Liver (tissue), 9 donors: ENCODE data around the gene AK5. TPM values are rescaled to one million over a fixed set of nuclear protein-coding genes. Genes with fewer than 3 reads are reported as not detected.

Experiments
- DNase-seq: peaks from one replicate; pipeline ENCODE4 v3.0.0-alpha.2; 2017; ENCODE audit warnings: low spot score
- H3K27ac ChIP-seq, 2 donors: one replicate each; pipeline ENCODE4 v1.7.0; 2013; ENCODE audit warnings: inconsistent platforms in 2 of 2, low read length in 2 of 2, control low read depth in 1 of 2, low read depth in 1 of 2, mild to moderate bottlenecking in 1 of 2
- H3K27me3 ChIP-seq, 4 donors: one replicate each; pipeline versions ENCODE4 v1.6.1 to v1.7.0; 2013; ENCODE audit warnings: low read length in 3 of 4, inconsistent platforms in 1 of 4, mild to moderate bottlenecking in 1 of 4, moderate library complexity in 1 of 4; ENCODE audit not compliant: control insufficient read depth in 4 of 4, insufficient read depth in 4 of 4
- H3K36me3 ChIP-seq, 4 donors: one replicate each; pipeline versions ENCODE4 v1.6.1 to v1.7.0; 2013; ENCODE audit warnings: low read length in 3 of 4, mild to moderate bottlenecking in 3 of 4, low read depth in 1 of 4, moderate library complexity in 1 of 4; ENCODE audit not compliant: control insufficient read depth in 4 of 4, insufficient read depth in 3 of 4
- H3K4me1 ChIP-seq, 4 donors: one replicate each; pipeline versions ENCODE4 v1.6.1 to v1.7.0; 2013; ENCODE audit warnings: low read length in 3 of 4, mild to moderate bottlenecking in 3 of 4, moderate library complexity in 1 of 4; ENCODE audit not compliant: control insufficient read depth in 4 of 4, insufficient read depth in 4 of 4
- H3K4me3 ChIP-seq, 3 donors: one replicate each; pipeline versions ENCODE4 v1.6.1 to v1.7.0; 2013; ENCODE audit warnings: low read length in 3 of 3, control low read depth in 1 of 3, low read depth in 1 of 3, mild to moderate bottlenecking in 1 of 3
- H3K9ac ChIP-seq, 2 donors: one replicate each; pipeline ENCODE4 v1.7.0; 2013; ENCODE audit warnings: low read length in 2 of 2, mild to moderate bottlenecking in 2 of 2, moderate library complexity in 2 of 2, control low read depth in 1 of 2, low read depth in 1 of 2
- H3K9me3 ChIP-seq, 4 donors: one replicate each; pipeline versions ENCODE4 v1.6.1 to v1.7.0; 2013; ENCODE audit warnings: low read length in 3 of 4; ENCODE audit not compliant: control insufficient read depth in 4 of 4
- EGR1 ChIP-seq, 2 donors: IDR thresholded peaks; 2 replicates each; pipeline ENCODE4 v1.6.1; 2016 to 2018; ENCODE audit warnings: antibody characterized with exemption in 2 of 2, low read depth in 2 of 2
- FOXA1 ChIP-seq: IDR thresholded peaks from 2 replicates; pipeline ENCODE4 v1.6.1; 2016; ENCODE audit warnings: antibody characterized with exemption
- FOXA2 ChIP-seq: IDR thresholded peaks from 2 replicates; pipeline ENCODE4 v1.6.1; 2016; ENCODE audit warnings: antibody characterized with exemption
- GABPA ChIP-seq, 2 donors: IDR thresholded peaks in 1 of 2; conservative IDR thresholded peaks in 1 of 2; 2 replicates each; pipeline ENCODE4 v1.6.1; 2016; ENCODE audit warnings: antibody characterized with exemption in 2 of 2, mild to moderate bottlenecking in 1 of 2, moderate library complexity in 1 of 2
- HNF4A ChIP-seq, 2 donors: conservative IDR thresholded peaks; 2 replicates each; pipeline ENCODE4 v1.6.1; 2016; ENCODE audit warnings: antibody characterized with exemption in 2 of 2, mild to moderate bottlenecking in 2 of 2
- HNF4G ChIP-seq: IDR thresholded peaks from 2 replicates; pipeline ENCODE4 v1.6.1; 2016; ENCODE audit warnings: antibody characterized with exemption
- JUND ChIP-seq, 2 donors: IDR thresholded peaks; 2 replicates each; pipeline ENCODE4 v1.6.1; 2016; ENCODE audit warnings: antibody characterized with exemption in 2 of 2
- NR2F2 ChIP-seq: IDR thresholded peaks from 2 replicates; pipeline ENCODE4 v1.6.1; 2016; ENCODE audit warnings: antibody characterized with exemption
- RAD21 ChIP-seq, 2 donors: IDR thresholded peaks; 2 replicates each; pipeline ENCODE4 v1.6.1; 2016; ENCODE audit warnings: antibody characterized with exemption in 2 of 2, mild to moderate bottlenecking in 2 of 2
- RXRA ChIP-seq, 2 donors: IDR thresholded peaks; 2 replicates each; pipeline ENCODE4 v1.6.1; 2017 to 2018; ENCODE audit warnings: antibody characterized with exemption in 2 of 2, mild to moderate bottlenecking in 1 of 2
- SP1 ChIP-seq: IDR thresholded peaks from 2 replicates; pipeline ENCODE4 v1.6.1; 2018; ENCODE audit warnings: antibody characterized with exemption, mild to moderate bottlenecking
- TAF1 ChIP-seq: conservative IDR thresholded peaks from 2 replicates; pipeline ENCODE4 v1.6.1; 2016; ENCODE audit warnings: antibody characterized with exemption, mild to moderate bottlenecking
- YY1 ChIP-seq: IDR thresholded peaks from 2 replicates; pipeline ENCODE4 v1.6.1; 2016; ENCODE audit warnings: antibody characterized with exemption, mild to moderate bottlenecking
- WGBS: extraction: QIAGEN DNeasy Blood & Tissue Kit; methylation state at CpG from one replicate; pipeline ENCODE4 v1.1.7; 2013; 5-methylcytosine and 5-hydroxymethylcytosine counted together
- polyA plus RNA-seq, 2 donors: library from polyadenylated mRNA; stranded (reverse) in 1 of 2; unstranded in 1 of 2; fragments of 200-250 nt in 1 of 2; fragments of >200 nt in 1 of 2; fragmentation: Nextera tagmentation in 1 of 2; extraction: Ambion mirVana in 1 of 2; gene quantifications; one replicate each; pipeline versions ENCODE4 v1.2.1 to v1.2.3, GENCODE V29; 2013 to 2015
- total RNA-seq, 2 donors: library from RNA; depleted of rRNA; stranded (reverse); fragments of >200 nt; gene quantifications; one replicate each; pipeline ENCODE4 v1.2.3, GENCODE V29; 2014
- TF ChIP-seq, protein P1 (sequence below): IDR thresholded peaks from 2 replicates; pipeline ENCODE4 v1.6.1; 2016; ENCODE audit warnings: antibody characterized with exemption, mild to moderate bottlenecking
- TF ChIP-seq, protein P2 (sequence below): IDR thresholded peaks from 2 replicates; pipeline ENCODE4 v1.6.1; 2016; ENCODE audit warnings: antibody characterized with exemption
- TF ChIP-seq, protein P3 (sequence below): IDR thresholded peaks from 2 replicates; pipeline ENCODE4 v1.6.1; 2016; ENCODE audit warnings: antibody characterized with exemption
- TF ChIP-seq, protein P4 (sequence below): IDR thresholded peaks from 2 replicates; pipeline ENCODE4 v1.6.1; 2016; ENCODE audit warnings: antibody characterized with exemption
- TF ChIP-seq, protein P5 (sequence below): fragments of 150-350 bp; IDR thresholded peaks from 2 replicates; pipeline ENCODE4 v1.5.1; 2017; ENCODE audit warnings: improper control_type of control experiment, low read depth, low read length; ENCODE audit not compliant: missing input control
- donor health status: healthy.
- donor health status: healthy.
- donor health status: healthy.
- donor health status: healthy.
- donor health status: healthy.

The AK5 gene
- total and polyA plus RNA-seq, 4 donors, result 0.12 to 0.33 (median 0.23) TPM

DNA sequence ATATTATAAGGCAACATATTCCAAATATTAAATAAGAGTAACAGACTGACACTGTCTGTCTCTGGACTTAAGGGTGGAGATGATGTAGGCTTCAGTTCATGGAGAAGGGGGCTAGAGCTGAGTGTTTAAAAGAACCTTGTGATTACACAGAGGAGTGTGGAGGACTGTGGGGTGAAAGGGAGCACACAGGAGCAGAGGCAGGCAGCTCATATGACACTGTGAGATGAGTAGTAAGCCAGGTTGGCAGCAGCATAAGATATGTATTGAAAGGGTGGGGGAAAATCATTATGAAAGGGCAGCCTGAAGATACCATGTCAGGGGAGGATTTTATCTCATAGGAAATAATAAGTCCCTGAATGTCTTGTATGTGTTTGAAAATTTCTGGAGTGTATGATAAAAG, 104.5 kb downstream of the AK5 start:
- no peak overlapping the region for H3K27ac ChIP-seq
- H3K9me3 ChIP-seq, result no peaks in the 10 kb centered on the region
- no peaks in the 10 kb centered on the region for H3K36me3 ChIP-seq
- H3K4me3 ChIP-seq, result no peak overlapping the region
- TF ChIP-seq HNF4G (no peak), YY1 (no peak), EGR1 (IDR thresholded peaks at IDR 0.05; ENCODE audit: low read depth in 2 of 2) (no peak), TAF1 (no peak), JUND (IDR thresholded peaks at IDR 0.05) (no peak), SP1 (no peak), FOXA1 (no peak), RXRA (IDR thresholded peaks at IDR 0.05) (no peak), FOXA2 (no peak), RAD21 (IDR thresholded peaks at IDR 0.05) (no peak), NR2F2 (no peak)
- TF ChIP-seq, protein P1, sequence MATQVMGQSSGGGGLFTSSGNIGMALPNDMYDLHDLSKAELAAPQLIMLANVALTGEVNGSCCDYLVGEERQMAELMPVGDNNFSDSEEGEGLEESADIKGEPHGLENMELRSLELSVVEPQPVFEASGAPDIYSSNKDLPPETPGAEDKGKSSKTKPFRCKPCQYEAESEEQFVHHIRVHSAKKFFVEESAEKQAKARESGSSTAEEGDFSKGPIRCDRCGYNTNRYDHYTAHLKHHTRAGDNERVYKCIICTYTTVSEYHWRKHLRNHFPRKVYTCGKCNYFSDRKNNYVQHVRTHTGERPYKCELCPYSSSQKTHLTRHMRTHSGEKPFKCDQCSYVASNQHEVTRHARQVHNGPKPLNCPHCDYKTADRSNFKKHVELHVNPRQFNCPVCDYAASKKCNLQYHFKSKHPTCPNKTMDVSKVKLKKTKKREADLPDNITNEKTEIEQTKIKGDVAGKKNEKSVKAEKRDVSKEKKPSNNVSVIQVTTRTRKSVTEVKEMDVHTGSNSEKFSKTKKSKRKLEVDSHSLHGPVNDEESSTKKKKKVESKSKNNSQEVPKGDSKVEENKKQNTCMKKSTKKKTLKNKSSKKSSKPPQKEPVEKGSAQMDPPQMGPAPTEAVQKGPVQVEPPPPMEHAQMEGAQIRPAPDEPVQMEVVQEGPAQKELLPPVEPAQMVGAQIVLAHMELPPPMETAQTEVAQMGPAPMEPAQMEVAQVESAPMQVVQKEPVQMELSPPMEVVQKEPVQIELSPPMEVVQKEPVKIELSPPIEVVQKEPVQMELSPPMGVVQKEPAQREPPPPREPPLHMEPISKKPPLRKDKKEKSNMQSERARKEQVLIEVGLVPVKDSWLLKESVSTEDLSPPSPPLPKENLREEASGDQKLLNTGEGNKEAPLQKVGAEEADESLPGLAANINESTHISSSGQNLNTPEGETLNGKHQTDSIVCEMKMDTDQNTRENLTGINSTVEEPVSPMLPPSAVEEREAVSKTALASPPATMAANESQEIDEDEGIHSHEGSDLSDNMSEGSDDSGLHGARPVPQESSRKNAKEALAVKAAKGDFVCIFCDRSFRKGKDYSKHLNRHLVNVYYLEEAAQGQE, result no peak
- TF ChIP-seq, protein P2, sequence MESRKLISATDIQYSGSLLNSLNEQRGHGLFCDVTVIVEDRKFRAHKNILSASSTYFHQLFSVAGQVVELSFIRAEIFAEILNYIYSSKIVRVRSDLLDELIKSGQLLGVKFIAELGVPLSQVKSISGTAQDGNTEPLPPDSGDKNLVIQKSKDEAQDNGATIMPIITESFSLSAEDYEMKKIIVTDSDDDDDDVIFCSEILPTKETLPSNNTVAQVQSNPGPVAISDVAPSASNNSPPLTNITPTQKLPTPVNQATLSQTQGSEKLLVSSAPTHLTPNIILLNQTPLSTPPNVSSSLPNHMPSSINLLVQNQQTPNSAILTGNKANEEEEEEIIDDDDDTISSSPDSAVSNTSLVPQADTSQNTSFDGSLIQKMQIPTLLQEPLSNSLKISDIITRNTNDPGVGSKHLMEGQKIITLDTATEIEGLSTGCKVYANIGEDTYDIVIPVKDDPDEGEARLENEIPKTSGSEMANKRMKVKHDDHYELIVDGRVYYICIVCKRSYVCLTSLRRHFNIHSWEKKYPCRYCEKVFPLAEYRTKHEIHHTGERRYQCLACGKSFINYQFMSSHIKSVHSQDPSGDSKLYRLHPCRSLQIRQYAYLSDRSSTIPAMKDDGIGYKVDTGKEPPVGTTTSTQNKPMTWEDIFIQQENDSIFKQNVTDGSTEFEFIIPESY, result no peak
- TF ChIP-seq, protein P3, sequence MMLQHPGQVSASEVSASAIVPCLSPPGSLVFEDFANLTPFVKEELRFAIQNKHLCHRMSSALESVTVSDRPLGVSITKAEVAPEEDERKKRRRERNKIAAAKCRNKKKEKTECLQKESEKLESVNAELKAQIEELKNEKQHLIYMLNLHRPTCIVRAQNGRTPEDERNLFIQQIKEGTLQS, result no peak
- no peaks in the 10 kb centered on the region for H3K4me1 ChIP-seq
- H3K9ac ChIP-seq, result no peak overlapping the region
- DNase-seq, result no peak
- no peaks in the 10 kb centered on the region for H3K27me3 ChIP-seq

DNA sequence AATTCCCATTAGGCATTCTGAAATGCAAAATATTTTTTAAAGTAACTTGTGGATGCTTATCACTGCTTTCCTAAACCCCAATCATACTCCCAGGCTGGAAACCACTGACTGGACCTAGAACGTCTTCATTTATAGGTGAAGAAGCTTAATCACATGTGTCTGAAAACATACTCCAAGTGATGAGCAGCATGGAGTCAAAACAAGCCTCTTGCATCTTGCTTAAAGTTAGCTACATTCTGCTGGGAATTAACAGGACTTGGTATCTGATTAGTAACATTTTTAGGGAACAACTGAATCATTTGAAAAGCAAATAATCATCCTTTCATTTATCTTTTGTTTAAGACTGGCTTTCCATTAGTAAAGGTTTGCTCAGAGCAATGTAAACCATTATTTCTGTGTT, 105.7 kb downstream of the AK5 start:
- Histone ChIP-seq H3K27me3 (no peaks in the 10 kb centered on the region), H3K36me3 (no peaks in the 10 kb centered on the region), H3K4me3 (no peak overlapping the region), H3K9ac (no peak overlapping the region), H3K27ac (no peak overlapping the region), H3K9me3 (no peaks in the 10 kb centered on the region), H3K4me1 (no peaks in the 10 kb centered on the region)
- WGBS, result 70% methylated on average over 1 of the region's 1 CpG
- DNase-seq, result no peak
- TF ChIP-seq RXRA (IDR thresholded peaks at IDR 0.05) (no peak), TAF1 (no peak), EGR1 (IDR thresholded peaks at IDR 0.05; ENCODE audit: low read depth in 2 of 2) (no peak), JUND (IDR thresholded peaks at IDR 0.05) (no peak), RAD21 (IDR thresholded peaks at IDR 0.05) (no peak), SP1 (no peak), FOXA1 (no peak), GABPA (IDR thresholded peaks at IDR 0.05 in 1 of 2, conservative IDR thresholded peaks at IDR 0.05 in 1 of 2) (no peak), FOXA2 (no peak), YY1 (no peak), NR2F2 (no peak), HNF4A (conservative IDR thresholded peaks at IDR 0.05) (no peak), HNF4G (no peak)
- TF ChIP-seq, protein P1, result no peak
- TF ChIP-seq, protein P2, result no peak
- TF ChIP-seq, protein P4, sequence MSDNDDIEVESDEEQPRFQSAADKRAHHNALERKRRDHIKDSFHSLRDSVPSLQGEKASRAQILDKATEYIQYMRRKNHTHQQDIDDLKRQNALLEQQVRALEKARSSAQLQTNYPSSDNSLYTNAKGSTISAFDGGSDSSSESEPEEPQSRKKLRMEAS, result no peak
- TF ChIP-seq, protein P5, sequence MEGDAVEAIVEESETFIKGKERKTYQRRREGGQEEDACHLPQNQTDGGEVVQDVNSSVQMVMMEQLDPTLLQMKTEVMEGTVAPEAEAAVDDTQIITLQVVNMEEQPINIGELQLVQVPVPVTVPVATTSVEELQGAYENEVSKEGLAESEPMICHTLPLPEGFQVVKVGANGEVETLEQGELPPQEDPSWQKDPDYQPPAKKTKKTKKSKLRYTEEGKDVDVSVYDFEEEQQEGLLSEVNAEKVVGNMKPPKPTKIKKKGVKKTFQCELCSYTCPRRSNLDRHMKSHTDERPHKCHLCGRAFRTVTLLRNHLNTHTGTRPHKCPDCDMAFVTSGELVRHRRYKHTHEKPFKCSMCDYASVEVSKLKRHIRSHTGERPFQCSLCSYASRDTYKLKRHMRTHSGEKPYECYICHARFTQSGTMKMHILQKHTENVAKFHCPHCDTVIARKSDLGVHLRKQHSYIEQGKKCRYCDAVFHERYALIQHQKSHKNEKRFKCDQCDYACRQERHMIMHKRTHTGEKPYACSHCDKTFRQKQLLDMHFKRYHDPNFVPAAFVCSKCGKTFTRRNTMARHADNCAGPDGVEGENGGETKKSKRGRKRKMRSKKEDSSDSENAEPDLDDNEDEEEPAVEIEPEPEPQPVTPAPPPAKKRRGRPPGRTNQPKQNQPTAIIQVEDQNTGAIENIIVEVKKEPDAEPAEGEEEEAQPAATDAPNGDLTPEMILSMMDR, result no peak
